Smooth muscle cell (in vitro differentiated cells): Measurements from ENCODE around the gene C12orf57. TPM values are rescaled to one million over a fixed set of nuclear protein-coding genes. Genes with fewer than 3 reads are reported as not detected.

Source experiments
- DNase-seq: peaks from one replicate; lab custom pipeline; 2025; ENCODE audit not compliant: unreplicated experiment; lab: John Stamatoyannopoulos, UW
- H2AFZ ChIP-seq: fragments of 200-600 bp; sonication (generic); 2 replicates; pipeline ENCODE4 v1.6.0; 2016; ENCODE audit warnings: antibody characterized with exemption, low read depth, mild to moderate bottlenecking
- H3F3A ChIP-seq: fragments of 200-600 bp; sonication (generic); 2 replicates; pipeline ENCODE4 v1.6.0; 2017; ENCODE audit warnings: antibody characterized with exemption, low read depth
- H3K27ac ChIP-seq: fragments of 200-600 bp; sonication (generic); 2 replicates; pipeline ENCODE4 v1.5.1; 2016; ENCODE audit warnings: low read depth, mild to moderate bottlenecking
- H3K27me3 ChIP-seq: fragments of 200-600 bp; sonication (generic); 2 replicates; pipeline ENCODE4 v1.6.1; 2016; ENCODE audit warnings: low read depth, mild to moderate bottlenecking
- H3K36me3 ChIP-seq: fragments of 200-600 bp; sonication (generic); 2 replicates; pipeline ENCODE4 v1.5.1; 2016; ENCODE audit warnings: low read depth
- H3K4me1 ChIP-seq: fragments of 200-600 bp; sonication (generic); 2 replicates; pipeline ENCODE4 v1.5.1; 2016; ENCODE audit warnings: low read depth
- H3K4me2 ChIP-seq: fragments of 200-600 bp; sonication (generic); 2 replicates; pipeline ENCODE4 v1.6.0; 2016; ENCODE audit warnings: mild to moderate bottlenecking
- H3K4me3 ChIP-seq: fragments of 200-600 bp; sonication (generic); 2 replicates; pipeline ENCODE4 v1.5.1; 2016; ENCODE audit warnings: mild to moderate bottlenecking
- H3K79me2 ChIP-seq: fragments of 200-600 bp; sonication (generic); 2 replicates; pipeline ENCODE4 v1.6.0; 2016; ENCODE audit warnings: low read depth, mild to moderate bottlenecking
- H3K9ac ChIP-seq: fragments of 200-600 bp; sonication (generic); 2 replicates; pipeline ENCODE4 v1.6.0; 2016; ENCODE audit warnings: low read depth
- H3K9me3 ChIP-seq: fragments of 200-600 bp; sonication (generic); replicated peaks from 2 replicates; pipeline ENCODE4 v1.5.1; 2016; ENCODE audit warnings: low read depth
- H4K20me1 ChIP-seq: fragments of 200-600 bp; sonication (generic); 2 replicates; pipeline ENCODE4 v1.6.0; 2016; ENCODE audit warnings: low read depth
- CTCF ChIP-seq: fragments of 200-600 bp; sonication (generic); IDR thresholded peaks from 2 replicates; pipeline ENCODE4 v1.5.1; 2017; ENCODE audit warnings: borderline replicate concordance, mild to moderate bottlenecking, antibody characterized with exemption; ENCODE audit not compliant: insufficient read depth, poor library complexity, severe bottlenecking
- WGBS: methylation state at CpG from one replicate; pipeline ENCODE4 v1.1.7; 2016; ENCODE audit warnings: low lambda C conversion rate; 5-methylcytosine and 5-hydroxymethylcytosine counted together
- polyA plus RNA-seq: library from polyadenylated mRNA; unstranded; fragments of >200 nt; fragmentation: Nextera tagmentation; extraction: Ambion mirVana; gene quantifications from 2 replicates; pipeline ENCODE4 v1.2.1, GENCODE V29; 2016
- total RNA-seq: library from RNA; depleted of rRNA; stranded (reverse); fragments of >200 nt; gene quantifications from 2 replicates; pipeline ENCODE4 v1.2.3, GENCODE V29; 2014

The C12orf57 gene
- total and polyA plus RNA-seq, 2 experiments from 2014 or later, result 397 to 494 TPM

DNA sequence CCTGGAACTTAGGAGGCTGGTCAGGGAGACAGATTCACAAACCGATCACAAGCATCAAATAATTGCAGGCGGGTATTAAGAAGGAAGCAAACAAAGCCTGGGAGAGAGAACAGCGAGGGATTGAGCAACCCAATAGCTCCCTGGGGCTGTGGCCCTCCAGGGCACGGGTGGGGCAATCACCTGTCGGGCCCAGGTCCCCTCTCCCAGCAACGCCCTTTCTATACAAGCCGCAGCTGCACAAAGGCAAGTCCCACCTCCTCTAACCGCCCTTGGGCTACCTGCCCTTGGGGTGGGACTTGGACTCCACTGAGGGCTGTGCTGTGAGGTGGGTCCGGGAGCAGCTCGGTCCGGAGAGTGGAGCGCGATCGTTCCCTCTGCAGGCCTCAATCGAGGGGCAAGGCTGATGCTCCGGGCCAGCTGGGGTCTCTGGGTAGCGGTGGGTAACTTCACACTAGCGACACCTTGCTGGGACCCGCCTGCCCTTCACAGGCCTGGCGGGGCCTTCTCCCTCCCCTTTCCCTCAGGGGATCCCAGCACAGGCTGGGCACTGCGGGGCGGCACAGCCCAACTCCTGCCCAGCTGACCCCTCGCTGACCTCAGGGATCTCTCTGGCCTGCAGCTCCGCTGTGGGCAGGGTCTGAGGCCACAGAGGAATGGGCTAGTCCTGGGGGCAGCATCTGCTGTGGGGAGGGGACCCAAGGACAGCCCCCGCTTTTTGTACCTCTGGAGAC lies 18.6 kb downstream of the C12orf57 start:
- Histone ChIP-seq H3K27ac (peak overlapping the region; percentile 96), H3K27me3 (no peaks in the 10 kb centered on the region), H3K36me3 (no peaks in the 10 kb centered on the region), H2AFZ (no peak overlapping the region), H3K4me3 (peak overlapping the region; percentile 56), H3K4me1 (peaks cover 19% of the 10 kb centered on the region), H3F3A (peaks cover 39% of the 10 kb centered on the region), H3K9me3 (no peaks in the 10 kb centered on the region), H3K79me2 (no peaks in the 10 kb centered on the region), H4K20me1 (peaks cover 5% of the 10 kb centered on the region), H3K9ac (peak overlapping the region; percentile 29), H3K4me2 (peak overlapping the region; percentile 75)
- 49% methylated on average over 25 of the region's 25 CpGs for WGBS
- DNase-seq, result no peak
- TF ChIP-seq CTCF, result no peak

DNA sequence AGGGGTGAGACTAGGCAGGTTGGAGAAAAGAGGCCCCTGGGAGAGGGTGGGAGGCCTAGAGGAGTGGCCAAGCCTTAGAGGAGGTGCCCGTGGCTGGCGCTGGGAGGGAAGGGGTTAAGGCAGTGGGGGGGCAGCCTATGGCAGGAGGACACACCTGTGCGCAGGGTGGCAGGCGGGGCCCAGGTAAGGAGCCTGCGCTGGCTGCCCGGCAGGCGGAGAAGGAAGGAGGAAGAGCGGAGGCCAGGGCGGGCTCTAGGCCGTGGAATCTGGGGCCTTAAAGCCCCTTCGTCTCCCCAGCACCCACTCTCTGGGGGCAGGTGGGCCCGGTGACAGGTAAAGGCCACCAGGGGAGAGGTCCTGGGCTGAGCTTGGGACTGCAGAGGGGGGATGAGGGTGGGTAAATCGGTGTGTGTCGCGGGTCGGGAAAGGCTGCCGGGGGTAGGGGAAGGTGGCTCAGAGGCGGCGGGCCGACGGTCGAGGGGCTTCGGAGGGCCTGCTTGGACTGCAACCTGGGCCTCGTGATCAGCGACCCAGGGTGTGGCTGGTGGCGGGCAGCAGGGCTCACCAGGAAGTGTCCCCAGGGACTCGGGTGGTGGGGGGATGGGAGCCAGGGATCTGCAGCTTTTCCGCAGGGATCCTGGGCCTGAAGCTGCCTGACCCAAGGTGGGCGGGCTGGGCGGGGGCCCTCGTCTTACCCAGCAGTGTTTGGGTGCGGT lies 19.4 kb downstream of the C12orf57 start:
- Histone ChIP-seq H3K4me1 (peaks cover 19% of the 10 kb centered on the region), H3K36me3 (no peaks in the 10 kb centered on the region), H4K20me1 (peaks cover 5% of the 10 kb centered on the region), H3K79me2 (no peaks in the 10 kb centered on the region), H2AFZ (no peak overlapping the region), H3K4me3 (peak overlapping the region; percentile 56), H3K9ac (peak overlapping the region; percentile 76), H3K27me3 (no peaks in the 10 kb centered on the region), H3K4me2 (peak overlapping the region; percentile 75), H3K27ac (peak overlapping the region; percentile 96), H3F3A (peaks cover 41% of the 10 kb centered on the region), H3K9me3 (no peaks in the 10 kb centered on the region)
- no peak for DNase-seq
- WGBS, result 41% methylated on average over 6 of the region's 32 CpGs
- TF ChIP-seq CTCF, result no peak

DNA sequence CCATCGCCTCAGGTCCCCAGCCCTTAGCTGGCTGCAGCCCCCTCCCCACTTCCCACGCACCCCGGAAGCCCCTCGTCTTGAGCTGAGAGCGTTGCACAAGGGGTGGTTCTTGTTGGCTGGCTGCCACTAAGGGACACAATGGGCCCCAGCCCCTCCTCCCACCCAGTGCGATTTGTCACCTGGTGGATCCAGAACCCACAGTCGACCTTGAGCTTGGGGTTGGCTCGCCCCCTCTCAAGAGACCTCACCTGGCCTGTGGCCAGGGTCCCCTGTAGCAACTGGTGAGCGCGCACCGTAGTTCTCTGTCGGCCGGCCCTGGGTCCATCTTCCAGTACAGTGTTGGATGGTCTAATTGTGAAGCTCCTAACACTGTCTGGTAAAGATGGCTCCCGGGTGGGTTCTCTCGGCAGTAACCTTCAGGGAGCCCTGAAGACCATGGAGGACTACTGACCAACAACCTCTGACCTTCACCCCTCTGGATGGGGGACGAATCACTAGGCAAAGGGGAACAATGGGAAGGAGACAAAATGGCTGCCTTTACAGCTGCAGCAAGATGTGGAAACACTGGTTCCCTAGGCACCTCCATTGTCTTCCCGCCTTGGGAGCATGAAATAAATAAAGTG lies 20.1 kb downstream of the C12orf57 start:
- peaks cover 5% of the 10 kb centered on the region for H4K20me1 ChIP-seq
- no peak for TF ChIP-seq CTCF

More for the DNA sequence above, 20.1 kb downstream of the C12orf57 start:
- Histone ChIP-seq H3K36me3 (no peaks in the 10 kb centered on the region), H2AFZ (no peak overlapping the region), H3K4me3 (peak overlapping the region; percentile 56), H3K79me2 (peaks cover 4% of the 10 kb centered on the region), H3K27ac (peak overlapping the region; percentile 96), H3K9me3 (no peaks in the 10 kb centered on the region), H3K4me2 (peak overlapping the region; percentile 75), H3K4me1 (peaks cover 21% of the 10 kb centered on the region), H3F3A (peaks cover 41% of the 10 kb centered on the region), H3K27me3 (no peaks in the 10 kb centered on the region), H3K9ac (peak overlapping the region; percentile 48)
- no peak for DNase-seq
- WGBS, result 73% methylated on average over 15 of the region's 17 CpGs
